K562 (cell line): ENCODE measurements around the gene TRIM62.

Source experiments
- CEBPG ChIP-seq, 3 experiments: fragments of 200-800 bp in 1 of 3; sonication (Bioruptor generic) in 1 of 3; sonication (generic) in 1 of 3; formaldehyde crosslinking in 1 of 3; IDR thresholded peaks in 2 of 3; conservative IDR thresholded peaks in 1 of 3; 2 replicates each; pipeline versions ENCODE4 v1.6.1 to v1.8.0; 2016 to 2022; ENCODE audit warnings: missing compliant biosample characterization in 2 of 3, missing genetic modification characterization in 2 of 3, mild to moderate bottlenecking in 1 of 3, missing genetic modification reagents in 1 of 3
- CTCF ChIP-seq, 3 experiments: IDR thresholded peaks in 2 of 3; conservative IDR thresholded peaks in 1 of 3; 2 replicates each; pipeline ENCODE4 v1.5.1; 2011 to 2012; ENCODE audit warnings: low read length in 3 of 3, mild to moderate bottlenecking in 3 of 3, control low read depth in 2 of 3, improper control_type of control experiment in 1 of 3, inconsistent platforms in 1 of 3, low read depth in 1 of 3, mixed read lengths in 1 of 3, moderate library complexity in 1 of 3; ENCODE audit not compliant: insufficient read depth in 2 of 3
- EP300 ChIP-seq: IDR thresholded peaks from 2 replicates; pipeline ENCODE4 v1.6.1; 2012; ENCODE audit warnings: low read length, improper control_type of control experiment
- NCOR1 ChIP-seq: fragments of 450-650 bp; IDR thresholded peaks from 2 replicates; pipeline ENCODE4 v1.6.1; 2016; ENCODE audit warnings: mild to moderate bottlenecking, moderate library complexity
- POLR2AphosphoS2 ChIP-seq: IDR thresholded peaks from 2 replicates; pipeline ENCODE4 v1.6.1; 2012; ENCODE audit warnings: low read length, improper control_type of control experiment
- SMARCB1 ChIP-seq: IDR thresholded peaks from 2 replicates; pipeline ENCODE4 v1.6.1; 2011; ENCODE audit warnings: improper control_type of control experiment, low read depth; ENCODE audit not compliant: insufficient read length
- TARDBP ChIP-seq: fragments of 450-650 bp; IDR thresholded peaks from 2 replicates; pipeline ENCODE4 v1.6.1; 2016
- ZBTB17 ChIP-seq: fragments of 450-650 bp; formaldehyde crosslinking; IDR thresholded peaks from 2 replicates; pipeline ENCODE4 v1.4.0; 2020; ENCODE audit warnings: mild to moderate bottlenecking
- ZKSCAN3 ChIP-seq: fragments of 250-450 bp; sonication (Bioruptor Pico); IDR thresholded peaks from 2 replicates; pipeline ENCODE4 v1.4.0; 2020
- ZMIZ1 ChIP-seq, 2 experiments: fragments of 150-350 bp in 1 of 2; IDR thresholded peaks; 2 replicates each; pipeline ENCODE4 v1.6.1; 2012 to 2016; ENCODE audit warnings: low read depth in 2 of 2, low read length in 2 of 2, mild to moderate bottlenecking in 1 of 2, moderate library complexity in 1 of 2
- ZNF121 ChIP-seq: sonication (generic); formaldehyde crosslinking; conservative IDR thresholded peaks from 2 replicates; pipeline ENCODE4 v1.8.0; 2022; ENCODE audit warnings: missing genetic modification reagents
- ZNF212 ChIP-seq: fragments of 450-650 bp; formaldehyde crosslinking; IDR thresholded peaks from 2 replicates; pipeline ENCODE4 v1.4.0; 2020; ENCODE audit warnings: mild to moderate bottlenecking
- TF ChIP-seq, protein P1 (sequence below), 2 experiments: fragments of 450-650 bp; formaldehyde crosslinking in 1 of 2; IDR thresholded peaks; 2 replicates each; pipeline versions ENCODE4 v1.4.0 to v1.6.1; 2014 to 2020; ENCODE audit warnings: mild to moderate bottlenecking in 2 of 2, borderline replicate concordance in 1 of 2, low read depth in 1 of 2

- TF ChIP-seq TARDBP (no peak), EP300 (no peak), ZNF212 (CRISPR knock-in tag) (no peak), ZKSCAN3 (CRISPR knock-in tag) (no peak), POLR2AphosphoS2 (no peak), ZMIZ1 (IDR thresholded peaks at IDR 0.05; ENCODE audit: low read depth in 2 of 2, low read length in 2 of 2) (no peak), ZNF121 (CRISPR knock-in tag) (no peak), CTCF (IDR thresholded peaks at IDR 0.05 in 2 of 3, conservative IDR thresholded peaks at IDR 0.05 in 1 of 3; ENCODE audit: insufficient read depth in 2 of 3, low read depth in 1 of 3, low read length in 3 of 3) (no peak), SMARCB1 (no peak), NCOR1 (no peak), CEBPG (CRISPR knock-in tag; IDR thresholded peaks at IDR 0.05) (no peak), CEBPG (tag; conservative IDR thresholded peaks at IDR 0.05 in 1 of 2, IDR thresholded peaks at IDR 0.05 in 1 of 2) (no peak), ZBTB17 (no peak)
- TF ChIP-seq, protein P1, sequence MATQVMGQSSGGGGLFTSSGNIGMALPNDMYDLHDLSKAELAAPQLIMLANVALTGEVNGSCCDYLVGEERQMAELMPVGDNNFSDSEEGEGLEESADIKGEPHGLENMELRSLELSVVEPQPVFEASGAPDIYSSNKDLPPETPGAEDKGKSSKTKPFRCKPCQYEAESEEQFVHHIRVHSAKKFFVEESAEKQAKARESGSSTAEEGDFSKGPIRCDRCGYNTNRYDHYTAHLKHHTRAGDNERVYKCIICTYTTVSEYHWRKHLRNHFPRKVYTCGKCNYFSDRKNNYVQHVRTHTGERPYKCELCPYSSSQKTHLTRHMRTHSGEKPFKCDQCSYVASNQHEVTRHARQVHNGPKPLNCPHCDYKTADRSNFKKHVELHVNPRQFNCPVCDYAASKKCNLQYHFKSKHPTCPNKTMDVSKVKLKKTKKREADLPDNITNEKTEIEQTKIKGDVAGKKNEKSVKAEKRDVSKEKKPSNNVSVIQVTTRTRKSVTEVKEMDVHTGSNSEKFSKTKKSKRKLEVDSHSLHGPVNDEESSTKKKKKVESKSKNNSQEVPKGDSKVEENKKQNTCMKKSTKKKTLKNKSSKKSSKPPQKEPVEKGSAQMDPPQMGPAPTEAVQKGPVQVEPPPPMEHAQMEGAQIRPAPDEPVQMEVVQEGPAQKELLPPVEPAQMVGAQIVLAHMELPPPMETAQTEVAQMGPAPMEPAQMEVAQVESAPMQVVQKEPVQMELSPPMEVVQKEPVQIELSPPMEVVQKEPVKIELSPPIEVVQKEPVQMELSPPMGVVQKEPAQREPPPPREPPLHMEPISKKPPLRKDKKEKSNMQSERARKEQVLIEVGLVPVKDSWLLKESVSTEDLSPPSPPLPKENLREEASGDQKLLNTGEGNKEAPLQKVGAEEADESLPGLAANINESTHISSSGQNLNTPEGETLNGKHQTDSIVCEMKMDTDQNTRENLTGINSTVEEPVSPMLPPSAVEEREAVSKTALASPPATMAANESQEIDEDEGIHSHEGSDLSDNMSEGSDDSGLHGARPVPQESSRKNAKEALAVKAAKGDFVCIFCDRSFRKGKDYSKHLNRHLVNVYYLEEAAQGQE (IDR thresholded peaks at IDR 0.05; ENCODE audit: borderline replicate concordance) = no peak
- TF ChIP-seq, protein P1 (CRISPR knock-in tag; IDR thresholded peaks at IDR 0.05; ENCODE audit: low read depth) = no peak
Measured at GRCh38 chr1:33219886-33220661, 38.2 kb upstream of the TRIM62 start.
